ENCODE data around the gene FGD4.

DNA sequence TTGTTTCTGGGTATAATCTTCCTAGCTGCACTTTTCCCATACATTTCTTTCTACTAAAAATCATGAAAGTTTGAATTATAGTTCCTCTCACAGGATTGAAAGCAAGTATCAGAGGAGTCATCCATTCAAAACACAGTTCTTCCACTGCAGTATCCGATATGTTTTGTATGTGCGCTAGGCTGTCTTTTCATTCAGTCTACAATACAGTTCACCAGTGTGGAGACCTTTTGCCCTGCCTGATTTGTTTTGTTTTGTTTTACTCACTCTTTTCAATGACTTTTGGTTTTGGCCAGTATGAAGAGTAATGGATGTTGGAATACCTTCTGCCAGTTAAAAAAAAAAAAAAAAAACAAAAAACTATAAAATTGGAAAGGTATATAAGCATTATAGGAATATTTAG lies 91.4 kb downstream of the FGD4 start:
- TF ChIP-seq, protein P1, sequence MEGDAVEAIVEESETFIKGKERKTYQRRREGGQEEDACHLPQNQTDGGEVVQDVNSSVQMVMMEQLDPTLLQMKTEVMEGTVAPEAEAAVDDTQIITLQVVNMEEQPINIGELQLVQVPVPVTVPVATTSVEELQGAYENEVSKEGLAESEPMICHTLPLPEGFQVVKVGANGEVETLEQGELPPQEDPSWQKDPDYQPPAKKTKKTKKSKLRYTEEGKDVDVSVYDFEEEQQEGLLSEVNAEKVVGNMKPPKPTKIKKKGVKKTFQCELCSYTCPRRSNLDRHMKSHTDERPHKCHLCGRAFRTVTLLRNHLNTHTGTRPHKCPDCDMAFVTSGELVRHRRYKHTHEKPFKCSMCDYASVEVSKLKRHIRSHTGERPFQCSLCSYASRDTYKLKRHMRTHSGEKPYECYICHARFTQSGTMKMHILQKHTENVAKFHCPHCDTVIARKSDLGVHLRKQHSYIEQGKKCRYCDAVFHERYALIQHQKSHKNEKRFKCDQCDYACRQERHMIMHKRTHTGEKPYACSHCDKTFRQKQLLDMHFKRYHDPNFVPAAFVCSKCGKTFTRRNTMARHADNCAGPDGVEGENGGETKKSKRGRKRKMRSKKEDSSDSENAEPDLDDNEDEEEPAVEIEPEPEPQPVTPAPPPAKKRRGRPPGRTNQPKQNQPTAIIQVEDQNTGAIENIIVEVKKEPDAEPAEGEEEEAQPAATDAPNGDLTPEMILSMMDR (IDR thresholded peaks at IDR 0.05), result no peak
- TF ChIP-seq POLR2AphosphoS5 (IDR thresholded peaks at IDR 0.05) (no peak), POLR2A (IDR thresholded peaks at IDR 0.05; ENCODE audit: low read depth) (no peak), EP300 (IDR thresholded peaks at IDR 0.05) (no peak)
